PC-9 (cell line): ENCODE measurements around the gene SIPA1. TPM values are rescaled to one million over a fixed set of nuclear protein-coding genes. Genes with fewer than 3 reads are reported as not detected.

Experiments
- BruUV-seq: library from RNA; stranded (reverse); fragments of 400-500 nt; replicated peaks from 2 replicates; lab custom pipeline; 2021; lab: Mats Ljungman, UMichigan
- CTCF ChIA-PET: fragments of 300-600 bp; sonication (Branson Sonifier 250); formaldehyde crosslinking; loops from one replicate; lab custom pipeline; 2022; ENCODE audit warnings: antibody characterized with exemption; lab: Charles Lee
- POLR2A ChIA-PET: fragments of 300-600 bp; sonication (Branson Sonifier 250); formaldehyde crosslinking; loops from one replicate; lab custom pipeline; 2022; ENCODE audit warnings: antibody characterized with exemption; ENCODE audit not compliant: unreplicated experiment; lab: Charles Lee
- DNase-seq, 2 experiments: peaks; one replicate each; pipeline versions ENCODE4 v3.0.0 to v3.0.0-alpha.2; 2015 to 2022; ENCODE audit warnings: mixed read lengths in 1 of 2
- H2AFZ ChIP-seq: fragments of 200-600 bp; sonication (generic); 2 replicates; pipeline ENCODE4 v1.8.1; 2017; ENCODE audit warnings: antibody characterized with exemption
- H3F3A ChIP-seq: fragments of 200-600 bp; sonication (generic); 2 replicates; pipeline ENCODE4 v1.8.1; 2017; ENCODE audit warnings: antibody characterized with exemption, mild to moderate bottlenecking, low read depth; ENCODE audit not compliant: insufficient read depth
- H3K27ac ChIP-seq: fragments of 200-600 bp; sonication (generic); 2 replicates; pipeline ENCODE4 v1.6.1; 2016; ENCODE audit warnings: mixed run types
- H3K27me3 ChIP-seq: fragments of 200-600 bp; sonication (generic); 2 replicates; pipeline ENCODE4 v1.6.1; 2016; ENCODE audit warnings: low read depth, mixed run types; ENCODE audit not compliant: insufficient read depth
- H3K36me3 ChIP-seq: fragments of 200-600 bp; sonication (generic); 2 replicates; pipeline ENCODE4 v1.6.1; 2016; ENCODE audit warnings: low read depth, mixed run types
- H3K4me1 ChIP-seq: fragments of 200-600 bp; sonication (generic); replicated peaks from 2 replicates; pipeline ENCODE4 v1.6.1; 2016; ENCODE audit warnings: mixed run types; ENCODE audit not compliant: insufficient read depth
- H3K4me2 ChIP-seq: fragments of 200-600 bp; sonication (generic); 2 replicates; pipeline ENCODE4 v1.6.1; 2017; ENCODE audit warnings: mixed run types
- H3K4me3 ChIP-seq: fragments of 200-600 bp; sonication (generic); 2 replicates; pipeline ENCODE4 v1.6.1; 2016; ENCODE audit warnings: mixed run types
- H3K79me2 ChIP-seq: fragments of 200-600 bp; sonication (generic); 2 replicates; pipeline ENCODE4 v1.6.1; 2017; ENCODE audit warnings: low read depth, mixed run types
- H3K9me2 ChIP-seq: fragments of 200-600 bp; sonication (generic); 2 replicates; pipeline ENCODE4 v1.8.1; 2017; ENCODE audit warnings: mild to moderate bottlenecking; ENCODE audit not compliant: insufficient read depth
- H3K9me3 ChIP-seq: fragments of 200-600 bp; sonication (generic); 2 replicates; pipeline ENCODE4 v1.8.1; 2016; ENCODE audit warnings: low read depth; ENCODE audit not compliant: insufficient read depth
- H4K20me1 ChIP-seq: fragments of 200-600 bp; sonication (generic); 2 replicates; pipeline ENCODE4 v1.8.1; 2017; ENCODE audit not compliant: insufficient read depth
- CTCF ChIP-seq: fragments of 200-600 bp; sonication (generic); conservative IDR thresholded peaks from 2 replicates; pipeline ENCODE4 v1.6.1; 2017; ENCODE audit warnings: mixed run types, antibody characterized with exemption, mild to moderate bottlenecking, moderate library complexity
- EZH2 ChIP-seq: fragments of 200-600 bp; sonication (generic); IDR thresholded peaks from 2 replicates; pipeline ENCODE4 v1.8.0; 2017; ENCODE audit warnings: antibody characterized with exemption, low read depth
- intact Hi-C: fragments of 100-400 bp; cut with micrococcal nuclease; formaldehyde crosslinking; loops from one replicate; pipeline ENCODE4 v1.10.0; 2022; ENCODE audit not compliant: unreplicated experiment
- total RNA-seq: library from RNA; stranded (reverse); gene quantifications from 2 replicates; pipeline ENCODE4 v1.2.3, GENCODE V29; 2021

Gene SIPA1
- total RNA-seq, 1 experiment from 2014 or later = 65.6 TPM

- POLR2A ChIA-PET = interaction anchor here (0.7 kb wide), 1 partner anchor 305 kb away, joined by 3 read pairs; no protein-coding TSS in a partner anchor
- H3K36me3 ChIP-seq = no peaks in the 10 kb centered on the region
Observed at GRCh38 chr11:65606876-65607613, 30.9 kb upstream of the SIPA1 start.

GRCh38 chr11:65607614-65608426 lies 30.1 kb upstream of the SIPA1 start:
- H3K36me3 ChIP-seq = no peaks in the 10 kb centered on the region
- peaks cover 10% of the 10 kb centered on the region; the same call in 1 of the 2 replicates for H3F3A ChIP-seq
- H2AFZ ChIP-seq = no peak overlapping the region
- ChIA-PET CTCF (no interaction called here), POLR2A (no interaction called here)
- H4K20me1 ChIP-seq = peaks cover 8% of the 10 kb centered on the region; the same call in 1 of the 2 replicates
- DNase-seq = no peak
- no peak overlapping the region for H3K4me2 ChIP-seq
- H3K9me2 ChIP-seq = no peaks in the 10 kb centered on the region
- BruUV-seq = no TSS peak
- H3K9me3 ChIP-seq = no peaks in the 10 kb centered on the region
- H3K79me2 ChIP-seq = peaks cover 24% of the 10 kb centered on the region
- no peaks in the 10 kb centered on the region for H3K27me3 ChIP-seq
- TF ChIP-seq EZH2 = no peak
- no peak overlapping the region for H3K4me3 ChIP-seq
- H3K27ac ChIP-seq = no peak overlapping the region
- H3K4me1 ChIP-seq = peaks cover 8% of the 10 kb centered on the region; the same call in 1 of the 2 replicates
- intact Hi-C loops = no loop called here

More at GRCh38 chr11:65606876-65607613, 30.9 kb upstream of the SIPA1 start:
- Histone ChIP-seq H3F3A (peaks cover 10% of the 10 kb centered on the region; the same call in 1 of the 2 replicates), H3K9me3 (no peaks in the 10 kb centered on the region), H3K9me2 (no peaks in the 10 kb centered on the region), H3K4me3 (no peak overlapping the region), H2AFZ (no peak overlapping the region), H3K79me2 (peaks cover 16% of the 10 kb centered on the region), H3K27me3 (no peaks in the 10 kb centered on the region), H3K27ac (no peak overlapping the region), H3K4me1 (peaks cover 2% of the 10 kb centered on the region; the same call in 1 of the 2 replicates), H4K20me1 (peaks cover 8% of the 10 kb centered on the region; the same call in 1 of the 2 replicates), H3K4me2 (no peak overlapping the region)
- intact Hi-C loops = no loop called here
- CTCF ChIA-PET = no interaction called here
- no TSS peak for BruUV-seq
- TF ChIP-seq CTCF = no peak
- TF ChIP-seq EZH2 = no peak
- DNase-seq = no peak

DNA sequence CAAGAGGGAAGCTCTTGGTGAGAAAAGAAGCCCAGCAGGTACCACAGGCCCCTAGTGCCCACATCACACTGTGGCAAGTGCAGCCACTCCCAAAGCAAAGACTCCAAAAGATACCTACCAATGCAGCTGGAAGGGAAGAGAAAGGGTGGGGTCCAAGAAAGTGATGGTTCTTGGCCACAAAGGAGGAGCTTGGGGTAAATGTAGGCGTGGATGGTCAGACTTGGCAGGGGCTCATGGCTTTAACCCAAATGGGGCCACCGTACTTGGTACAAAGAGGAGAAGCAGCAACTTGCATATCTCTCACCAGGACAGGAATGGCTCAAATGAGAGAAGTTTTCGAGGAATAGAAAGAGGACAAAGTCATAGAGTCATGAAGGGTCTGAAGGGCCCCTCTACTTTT lies 28.7 kb upstream of the SIPA1 start:
- intact Hi-C loops = no loop called here
- Histone ChIP-seq H3K79me2 (peaks cover 37% of the 10 kb centered on the region), H3K4me2 (no peak overlapping the region), H4K20me1 (peaks cover 8% of the 10 kb centered on the region; the same call in 1 of the 2 replicates), H3K36me3 (no peaks in the 10 kb centered on the region), H2AFZ (no peak overlapping the region), H3K9me2 (no peaks in the 10 kb centered on the region), H3F3A (peaks cover 10% of the 10 kb centered on the region; the same call in 1 of the 2 replicates), H3K4me1 (peaks cover 16% of the 10 kb centered on the region; the same call in 1 of the 2 replicates), H3K27me3 (no peaks in the 10 kb centered on the region), H3K9me3 (no peaks in the 10 kb centered on the region), H3K27ac (no peak overlapping the region), H3K4me3 (no peak overlapping the region)
- TF ChIP-seq EZH2 (no peak), CTCF (no peak)
- POLR2A ChIA-PET = interaction anchor here (0.5 kb wide), 1 partner anchor 258 kb away, joined by 12 read pairs; no protein-coding TSS in a partner anchor
- CTCF ChIA-PET = interaction anchor here (0.6 kb wide), 1 partner anchor 82 kb away, joined by 5 read pairs; no protein-coding TSS in a partner anchor
- DNase-seq = no peak
- no TSS peak for BruUV-seq
